Psoas muscle (tissue), 8 donors: ENCODE results near the gene SRGAP2B. TPM values are rescaled to one million over a fixed set of nuclear protein-coding genes. Genes with fewer than 3 reads are reported as not detected.
"Not testable (repeated sequence)": the region's sequence is repeated elsewhere in the genome, so short reads cannot be mapped to it uniquely, and the experiment has no call there.

Source experiments
- ATAC-seq, 4 donors: fragments of 200-7000 bp; cut with Tn5 transposase; one replicate each; pipeline ENCODE4 v1.9.1; 2020; ENCODE audit warnings: moderate library complexity in 3 of 4, mild to moderate bottlenecking in 2 of 4
- DNase-seq, 2 donors: peaks; one replicate each; pipeline ENCODE4 v3.0.0-alpha.2; 2020
- H3K27ac ChIP-seq: fragments of 200-600 bp; one replicate; pipeline ENCODE4 v1.8.0; 2022
- H3K27me3 ChIP-seq, 3 donors: fragments of 200-600 bp in 1 of 3; one replicate each; pipeline versions ENCODE4 v1.6.1 to v1.8.0; 2013 to 2022; ENCODE audit warnings: low read length in 2 of 3, mild to moderate bottlenecking in 2 of 3, moderate library complexity in 1 of 3; ENCODE audit not compliant: insufficient read depth in 3 of 3
- H3K36me3 ChIP-seq, 2 donors: fragments of 200-600 bp in 1 of 2; one replicate each; pipeline versions ENCODE4 v1.6.1 to v1.8.0; 2013 to 2022; ENCODE audit warnings: low read depth in 1 of 2, mild to moderate bottlenecking in 1 of 2, moderate library complexity in 1 of 2; ENCODE audit not compliant: insufficient read depth in 1 of 2
- H3K4me1 ChIP-seq: fragments of 200-600 bp; one replicate; pipeline ENCODE4 v1.8.0; 2022
- H3K4me3 ChIP-seq: fragments of 200-600 bp; one replicate; pipeline ENCODE4 v1.8.0; 2022; ENCODE audit warnings: mild to moderate bottlenecking
- H3K9me3 ChIP-seq: fragments of 200-600 bp; one replicate; pipeline ENCODE4 v1.8.0; 2022
- WGBS, 3 donors: extraction: QIAGEN DNeasy Blood & Tissue Kit; methylation state at CpG; one replicate each; pipeline versions ENCODE4 v1.1.6 to v1.1.7; 2013; 5-methylcytosine and 5-hydroxymethylcytosine counted together
- intact Hi-C, 2 donors: fragments of 100-400 bp; cut with DNase I; formaldehyde crosslinking; loops; one replicate each; pipeline versions ENCODE4 v1.11.0 to v1.14.2; 2022
- polyA plus RNA-seq, 3 donors: library from polyadenylated mRNA; stranded (reverse); fragments of 200-250 nt; gene quantifications; one replicate each; pipeline ENCODE4 v1.2.3, GENCODE V29; 2013
- total RNA-seq, 4 donors: library from RNA; stranded (reverse); fragmentation: NEBNext Ultra II Directional in 2 of 4; extraction: Animal tissue kit (Norgen Biotek cat#: 25700) in 2 of 4; gene quantifications; one replicate each; pipeline versions ENCODE4 v1.2.1 to v1.2.4, GENCODE V29; 2021 to 2023
- donor health status: healthy with polysubstance abuse.
- donor health status: DM: no; HTN: no; CAD: no; lungs with moderate emphysema.
- donor health status: Bipolar disorder and iron deficiency.
- donor health status: healthy.
- donor health status: DM: yes; HTN: yes; CAD: no.
- donor health status: DM: no; HTN: no; CAD: no.
- donor health status: DM: no; HTN: no; CAD: no.
- donor health status: DM: yes; HTN: yes; CAD: no.

SRGAP2B gene
- total and polyA plus RNA-seq, 7 donors: 2.3 to 12.5 (median 3.8) TPM

- H3K4me3 ChIP-seq, H3K36me3 ChIP-seq, H3K27ac ChIP-seq, intact Hi-C loops, H3K27me3 ChIP-seq, H3K9me3 ChIP-seq, ATAC-seq, H3K4me1 ChIP-seq: not testable (repeated sequence)
- 19 to 36% (median 23%) methylated on average over 2 to 3 of the region's 3 CpGs for WGBS, 3 donors
- DNase-seq: peak in 1 of 2 donors; percentile 16
Measured at GRCh38 chr1:144858607-144859006, 236.5 kb downstream of the SRGAP2B start.

Other genes with a start within 250 kb of the SRGAP2B start
- gene FAM72D, start 646 bp upstream of the SRGAP2B start, total RNA-seq: not detected
- gene FAM72D, start 646 bp upstream of the SRGAP2B start, polyA plus RNA-seq: under 1 TPM in 2 of 3 donors, not detected in 1; 0.03 to 0.05 TPM
- gene PPIAL4D, start 146.8 kb upstream of the SRGAP2B start, total RNA-seq: not detected
- gene PPIAL4D, start 146.8 kb upstream of the SRGAP2B start, polyA plus RNA-seq: not detected